GM12874 (cell line): ENCODE measurements around the gene TMEM214.

Experiments used
- CTCF ChIP-seq: IDR thresholded peaks from 2 replicates; pipeline ENCODE4 v1.5.1; 2011; ENCODE audit warnings: low read depth, mild to moderate bottlenecking, control low read depth, low read length, moderate library complexity; ENCODE audit not compliant: insufficient read depth

TMEM214 gene

DNA sequence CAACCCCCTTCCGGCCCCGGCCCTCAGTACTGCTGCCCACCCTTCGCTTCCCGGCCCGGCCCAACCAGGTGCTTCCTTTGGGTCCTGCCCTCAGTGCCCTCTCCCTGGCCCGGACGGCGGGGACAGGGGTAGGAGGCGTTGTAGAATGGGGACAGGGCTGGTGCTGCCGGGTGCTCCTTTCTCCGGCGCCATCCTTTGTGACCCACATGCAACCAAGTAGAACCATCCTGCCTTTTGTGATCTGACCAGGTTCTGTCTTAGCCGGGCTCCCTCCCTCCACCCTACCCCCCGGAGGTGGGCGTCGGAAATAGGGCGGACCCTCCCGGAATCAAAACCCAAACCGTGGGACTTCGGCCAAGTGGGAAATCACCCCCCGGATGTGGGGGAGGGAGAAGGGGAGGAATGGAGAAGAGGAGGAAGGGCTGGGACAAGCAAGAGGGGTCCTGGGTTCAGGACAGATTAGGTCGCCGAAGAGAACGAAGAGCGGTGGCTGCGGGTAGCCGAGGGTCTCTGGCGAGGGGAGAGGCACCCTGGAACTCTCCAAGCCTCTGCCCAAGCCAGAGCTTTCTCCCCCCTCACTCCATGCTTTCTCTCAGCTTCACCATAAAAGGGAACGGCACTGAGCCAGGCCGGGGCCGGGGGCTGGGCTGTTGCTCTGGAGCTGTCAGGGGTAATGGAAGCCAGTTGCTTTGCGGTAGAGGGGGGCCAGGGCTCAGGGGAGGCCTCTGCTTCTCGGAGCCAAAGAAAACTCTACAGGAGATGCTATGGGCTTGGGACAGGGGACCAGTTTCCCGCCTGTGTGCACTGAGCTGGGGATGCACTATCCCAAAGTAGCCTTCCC is 39.4 kb downstream of the TMEM214 start:
- TF ChIP-seq CTCF: no peak

DNA sequence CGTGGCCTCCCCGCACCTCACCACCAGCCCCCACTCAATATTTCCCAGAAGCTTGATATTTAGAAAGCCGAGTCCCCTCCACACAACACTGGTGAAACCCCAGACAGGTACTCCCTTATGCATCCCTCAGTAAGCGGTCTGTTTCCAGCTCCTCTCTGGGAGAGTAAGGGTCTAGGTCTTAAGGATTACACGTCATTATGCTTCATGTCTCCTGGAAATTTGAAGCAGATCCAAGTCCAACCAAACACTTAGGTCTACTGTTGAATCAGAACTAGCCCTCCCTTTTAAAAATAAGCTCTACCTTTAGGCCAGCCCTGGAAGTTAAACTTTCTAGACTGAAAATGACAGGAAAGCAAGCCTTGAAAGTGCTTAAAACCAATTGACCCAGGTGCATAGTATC is 40.2 kb downstream of the TMEM214 start:
- TF ChIP-seq CTCF: no peak

GRCh38 chr2:27073782-27074181 is 41.0 kb downstream of the TMEM214 start:
- TF ChIP-seq CTCF: no peak

DNA sequence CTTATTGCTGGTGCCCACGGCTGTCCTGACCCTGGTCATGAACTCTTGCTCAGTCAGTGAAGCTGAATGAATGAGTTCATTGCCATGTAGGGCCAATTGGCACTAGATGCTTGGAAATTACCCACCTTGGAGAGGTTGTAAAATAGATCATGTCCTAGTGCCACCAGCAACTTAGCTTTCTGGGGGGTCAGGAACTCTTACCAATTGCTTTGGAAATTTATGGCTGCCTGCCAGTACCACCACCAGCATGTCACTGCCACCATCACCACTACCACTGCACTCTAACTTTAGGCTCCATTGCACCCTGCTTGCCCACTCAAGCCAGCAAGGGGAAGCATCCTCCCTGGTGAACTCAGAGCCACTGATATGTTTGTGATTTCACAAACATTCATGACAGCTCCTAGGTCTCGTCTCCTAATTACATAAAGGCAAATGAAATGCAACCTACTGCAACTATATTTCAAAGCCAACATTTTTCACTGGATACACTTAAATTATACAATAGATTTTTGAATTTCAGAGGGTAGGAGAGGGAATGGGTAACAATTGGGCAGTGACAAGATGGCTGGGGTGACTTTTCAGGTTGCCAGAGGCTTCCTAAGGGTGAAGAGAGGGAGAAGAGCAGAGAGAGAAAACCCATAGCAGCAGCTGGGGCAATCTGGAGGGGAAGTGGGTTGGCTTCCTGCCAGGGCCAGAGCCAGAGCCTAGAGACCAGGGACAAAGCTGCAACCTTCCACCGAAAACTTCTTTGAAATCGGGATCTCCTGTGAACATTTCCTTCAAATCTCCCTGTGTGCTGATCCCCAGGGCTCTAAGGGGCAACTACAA is 42.2 kb downstream of the TMEM214 start:
- no peak for TF ChIP-seq CTCF

DNA sequence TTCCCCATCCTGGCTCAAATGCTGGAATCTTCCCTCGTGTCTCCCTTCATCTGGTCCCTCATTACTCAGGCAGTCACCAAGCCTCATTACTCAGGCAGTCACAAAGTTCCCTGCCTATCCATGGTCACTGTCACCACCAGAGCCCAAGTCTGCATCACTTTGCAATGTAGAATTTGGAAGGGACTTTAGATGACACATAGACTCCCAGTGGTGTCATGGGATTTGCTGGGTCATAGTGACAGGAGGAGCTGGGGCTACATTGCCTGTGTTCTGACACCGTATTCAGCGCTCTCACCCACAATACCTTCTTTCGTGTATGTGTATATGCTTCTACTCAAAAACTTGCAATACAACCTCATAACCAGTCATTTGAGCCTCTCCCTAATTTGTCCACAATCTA is 43.6 kb downstream of the TMEM214 start:
- no peak for TF ChIP-seq CTCF

DNA sequence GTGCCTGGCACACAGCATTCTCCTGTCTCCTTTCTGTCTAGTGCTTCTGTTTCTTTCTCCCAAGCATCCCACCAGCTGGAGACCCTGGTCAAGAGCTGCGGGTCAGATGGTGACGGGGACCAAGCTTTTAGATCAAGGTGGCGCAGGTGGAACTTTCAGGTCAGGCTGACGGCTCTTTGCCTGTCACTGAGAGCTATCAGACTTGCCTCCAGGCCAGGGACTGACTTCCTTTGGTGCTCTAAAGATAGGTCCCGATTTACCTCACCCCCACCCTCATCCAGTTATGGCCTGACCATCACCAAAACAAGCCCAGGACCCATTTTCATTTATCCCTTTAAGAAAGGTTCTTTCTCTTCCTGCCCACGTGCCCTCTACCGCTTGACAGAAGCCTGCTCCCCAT is 44.5 kb downstream of the TMEM214 start:
- no peak for TF ChIP-seq CTCF

DNA sequence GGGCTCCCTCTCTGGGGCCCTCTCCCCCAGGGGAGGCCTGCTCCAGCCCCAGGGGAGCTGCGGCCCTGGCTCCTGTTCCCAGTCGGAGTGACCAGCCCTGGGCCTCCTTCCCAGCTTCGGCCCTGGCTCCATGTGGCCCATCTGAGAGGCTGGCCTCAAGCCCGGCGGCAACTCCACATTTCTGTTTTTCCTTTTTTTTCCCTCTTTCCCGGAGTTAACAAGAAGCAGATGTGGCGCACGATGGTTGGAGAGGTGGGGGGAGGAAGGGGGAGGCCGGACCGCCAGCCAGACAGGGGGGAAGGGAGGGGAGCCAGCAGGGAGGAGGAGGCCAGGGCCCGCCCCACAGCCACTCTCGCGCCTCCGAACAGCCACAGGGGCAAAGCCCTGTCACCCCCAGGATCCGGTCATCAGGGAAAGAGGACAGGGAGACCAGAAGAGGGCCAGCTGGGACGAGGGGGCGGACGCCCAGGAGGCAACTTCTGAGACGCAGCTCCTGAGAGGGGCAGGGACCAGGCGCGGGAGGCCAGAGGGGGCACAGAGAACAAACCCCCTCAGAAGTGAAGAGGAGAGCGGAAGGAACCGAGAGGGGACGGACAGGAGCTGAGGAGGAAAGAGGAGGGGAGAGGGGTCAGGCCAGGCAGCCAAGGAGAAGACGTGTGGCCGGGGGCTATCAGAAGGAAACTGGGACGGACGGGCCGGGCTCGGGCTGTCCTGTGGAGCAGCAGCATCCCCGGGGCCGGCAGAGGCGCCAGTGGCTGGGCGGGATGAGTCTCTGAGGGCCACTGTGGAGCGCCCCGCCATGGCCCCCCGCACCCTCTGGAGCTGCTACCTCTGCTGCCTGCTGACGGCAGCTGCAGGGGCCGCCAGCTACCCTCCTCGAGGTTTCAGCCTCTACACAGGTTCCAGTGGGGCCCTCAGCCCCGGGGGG is 45.8 kb downstream of the TMEM214 start, which contains the start of gene EMILIN1:
Gene EMILIN1, plus strand, starts transcription at position 349 of the 928 bp plus-strand sequence. Its CDS starts 451 bp downstream, at position 800.
- no peak for TF ChIP-seq CTCF
